ENCODE data around the gene CFAP206.

CFAP206 gene

DNA sequence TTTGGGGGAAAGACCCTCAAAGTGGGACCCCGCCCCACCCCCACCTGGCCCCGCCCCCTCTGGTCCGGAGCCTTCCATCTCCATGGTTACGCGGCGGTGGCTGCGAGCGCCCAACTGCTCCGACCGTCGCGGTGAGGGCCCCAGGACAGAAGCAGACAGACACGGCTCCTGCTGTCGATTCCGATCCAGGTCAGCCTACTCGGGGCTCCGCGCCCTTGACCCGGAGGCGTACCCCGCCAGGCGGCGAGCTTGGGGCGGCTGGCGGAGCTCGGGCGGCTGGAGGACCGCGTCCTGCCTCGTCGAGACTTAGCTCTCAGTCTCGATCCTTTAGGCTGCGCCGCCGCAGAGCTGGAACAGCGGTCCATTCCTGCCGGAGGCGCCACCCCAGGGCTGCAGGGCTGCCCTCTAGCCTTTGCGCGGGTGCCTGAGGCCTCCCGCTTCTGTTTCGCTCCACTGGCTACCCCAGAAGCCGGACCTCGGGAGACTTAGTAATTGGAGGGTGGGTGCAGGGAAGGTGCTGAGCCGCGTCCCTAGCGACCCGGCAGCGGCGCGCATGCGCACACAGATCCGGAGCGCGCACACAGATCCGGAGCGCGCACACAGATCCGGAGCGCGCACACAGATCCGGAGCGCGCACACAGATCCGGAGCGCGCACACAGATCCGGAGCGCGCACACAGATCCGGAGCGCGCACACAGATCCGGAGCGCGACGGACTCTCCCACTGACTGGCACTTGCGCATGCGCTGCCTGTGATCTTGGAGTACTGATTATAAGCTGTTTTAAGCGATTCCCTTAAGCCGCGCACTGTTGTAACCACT, at the start of gene CFAP206 (continued):
- TF ChIP-seq, protein P1, sequence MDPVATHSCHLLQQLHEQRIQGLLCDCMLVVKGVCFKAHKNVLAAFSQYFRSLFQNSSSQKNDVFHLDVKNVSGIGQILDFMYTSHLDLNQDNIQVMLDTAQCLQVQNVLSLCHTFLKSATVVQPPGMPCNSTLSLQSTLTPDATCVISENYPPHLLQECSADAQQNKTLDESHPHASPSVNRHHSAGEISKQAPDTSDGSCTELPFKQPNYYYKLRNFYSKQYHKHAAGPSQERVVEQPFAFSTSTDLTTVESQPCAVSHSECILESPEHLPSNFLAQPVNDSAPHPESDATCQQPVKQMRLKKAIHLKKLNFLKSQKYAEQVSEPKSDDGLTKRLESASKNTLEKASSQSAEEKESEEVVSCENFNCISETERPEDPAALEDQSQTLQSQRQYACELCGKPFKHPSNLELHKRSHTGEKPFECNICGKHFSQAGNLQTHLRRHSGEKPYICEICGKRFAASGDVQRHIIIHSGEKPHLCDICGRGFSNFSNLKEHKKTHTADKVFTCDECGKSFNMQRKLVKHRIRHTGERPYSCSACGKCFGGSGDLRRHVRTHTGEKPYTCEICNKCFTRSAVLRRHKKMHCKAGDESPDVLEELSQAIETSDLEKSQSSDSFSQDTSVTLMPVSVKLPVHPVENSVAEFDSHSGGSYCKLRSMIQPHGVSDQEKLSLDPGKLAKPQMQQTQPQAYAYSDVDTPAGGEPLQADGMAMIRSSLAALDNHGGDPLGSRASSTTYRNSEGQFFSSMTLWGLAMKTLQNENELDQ (tag by site-specific recombination; IDR thresholded peaks at IDR 0.05; ENCODE audit: low read depth): no peak
- peak; percentile 94 for TF ChIP-seq ZBTB8A (tag by site-specific recombination; IDR thresholded peaks at IDR 0.05)
- no peak for TF ChIP-seq EGR2 (tag by site-specific recombination; IDR thresholded peaks at IDR 0.05; ENCODE audit: low read depth)
- peak; percentile 62 for TF ChIP-seq GLIS2 (tag by site-specific recombination; IDR thresholded peaks at IDR 0.05)
- peak; percentile 56; the same call in 1 of the 2 replicates for TF ChIP-seq ZIC2 (tag by site-specific recombination; IDR thresholded peaks at IDR 0.05)
- no peak for TF ChIP-seq ZNF350 (tag by site-specific recombination; IDR thresholded peaks at IDR 0.05)
- peak; percentile 40; the same call in 1 of the 2 replicates for TF ChIP-seq ZNF394 (tag by site-specific recombination; IDR thresholded peaks at IDR 0.05; ENCODE audit: borderline replicate concordance)
- TF ChIP-seq ZNF2 (tag by site-specific recombination; IDR thresholded peaks at IDR 0.05): peak; percentile 87
- TF ChIP-seq MYNN (tag by site-specific recombination; IDR thresholded peaks at IDR 0.05; ENCODE audit: borderline replicate concordance): peak; percentile 27; the same call in 1 of the 2 replicates
- TF ChIP-seq ZNF48 (tag by site-specific recombination; IDR thresholded peaks at IDR 0.05): no peak
- 0 out of 2 replicates have a peak, but pooled peaks have one; percentile 22 for TF ChIP-seq SP3 (tag by site-specific recombination; IDR thresholded peaks at IDR 0.05)
- no peak for TF ChIP-seq ZNF549 (tag by site-specific recombination; IDR thresholded peaks at IDR 0.05)
- TF ChIP-seq, protein P2, sequence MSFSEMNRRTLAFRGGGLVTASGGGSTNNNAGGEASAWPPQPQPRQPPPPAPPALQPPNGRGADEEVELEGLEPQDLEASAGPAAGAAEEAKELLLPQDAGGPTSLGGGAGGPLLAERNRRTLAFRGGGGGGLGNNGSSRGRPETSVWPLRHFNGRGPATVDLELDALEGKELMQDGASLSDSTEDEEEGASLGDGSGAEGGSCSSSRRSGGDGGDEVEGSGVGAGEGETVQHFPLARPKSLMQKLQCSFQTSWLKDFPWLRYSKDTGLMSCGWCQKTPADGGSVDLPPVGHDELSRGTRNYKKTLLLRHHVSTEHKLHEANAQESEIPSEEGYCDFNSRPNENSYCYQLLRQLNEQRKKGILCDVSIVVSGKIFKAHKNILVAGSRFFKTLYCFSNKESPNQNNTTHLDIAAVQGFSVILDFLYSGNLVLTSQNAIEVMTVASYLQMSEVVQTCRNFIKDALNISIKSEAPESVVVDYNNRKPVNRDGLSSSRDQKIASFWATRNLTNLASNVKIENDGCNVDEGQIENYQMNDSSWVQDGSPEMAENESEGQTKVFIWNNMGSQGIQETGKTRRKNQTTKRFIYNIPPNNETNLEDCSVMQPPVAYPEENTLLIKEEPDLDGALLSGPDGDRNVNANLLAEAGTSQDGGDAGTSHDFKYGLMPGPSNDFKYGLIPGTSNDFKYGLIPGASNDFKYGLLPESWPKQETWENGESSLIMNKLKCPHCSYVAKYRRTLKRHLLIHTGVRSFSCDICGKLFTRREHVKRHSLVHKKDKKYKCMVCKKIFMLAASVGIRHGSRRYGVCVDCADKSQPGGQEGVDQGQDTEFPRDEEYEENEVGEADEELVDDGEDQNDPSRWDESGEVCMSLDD (tag by site-specific recombination; IDR thresholded peaks at IDR 0.05): peak; percentile 82
- TF ChIP-seq, protein P3, sequence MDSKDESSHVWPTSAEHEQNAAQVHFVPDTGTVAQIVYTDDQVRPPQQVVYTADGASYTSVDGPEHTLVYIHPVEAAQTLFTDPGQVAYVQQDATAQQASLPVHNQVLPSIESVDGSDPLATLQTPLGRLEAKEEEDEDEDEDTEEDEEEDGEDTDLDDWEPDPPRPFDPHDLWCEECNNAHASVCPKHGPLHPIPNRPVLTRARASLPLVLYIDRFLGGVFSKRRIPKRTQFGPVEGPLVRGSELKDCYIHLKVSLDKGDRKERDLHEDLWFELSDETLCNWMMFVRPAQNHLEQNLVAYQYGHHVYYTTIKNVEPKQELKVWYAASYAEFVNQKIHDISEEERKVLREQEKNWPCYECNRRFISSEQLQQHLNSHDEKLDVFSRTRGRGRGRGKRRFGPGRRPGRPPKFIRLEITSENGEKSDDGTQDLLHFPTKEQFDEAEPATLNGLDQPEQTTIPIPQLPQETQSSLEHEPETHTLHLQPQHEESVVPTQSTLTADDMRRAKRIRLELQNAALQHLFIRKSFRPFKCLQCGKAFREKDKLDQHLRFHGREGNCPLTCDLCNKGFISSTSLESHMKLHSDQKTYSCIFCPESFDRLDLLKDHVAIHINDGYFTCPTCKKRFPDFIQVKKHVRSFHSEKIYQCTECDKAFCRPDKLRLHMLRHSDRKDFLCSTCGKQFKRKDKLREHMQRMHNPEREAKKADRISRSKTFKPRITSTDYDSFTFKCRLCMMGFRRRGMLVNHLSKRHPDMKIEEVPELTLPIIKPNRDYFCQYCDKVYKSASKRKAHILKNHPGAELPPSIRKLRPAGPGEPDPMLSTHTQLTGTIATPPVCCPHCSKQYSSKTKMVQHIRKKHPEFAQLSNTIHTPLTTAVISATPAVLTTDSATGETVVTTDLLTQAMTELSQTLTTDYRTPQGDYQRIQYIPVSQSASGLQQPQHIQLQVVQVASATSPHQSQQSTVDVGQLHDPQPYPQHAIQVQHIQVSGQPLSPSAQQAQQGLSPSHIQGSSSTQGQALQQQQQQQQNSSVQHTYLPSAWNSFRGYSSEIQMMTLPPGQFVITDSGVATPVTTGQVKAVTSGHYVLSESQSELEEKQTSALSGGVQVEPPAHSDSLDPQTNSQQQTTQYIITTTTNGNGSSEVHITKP (tag by site-specific recombination; IDR thresholded peaks at IDR 0.05): peak; percentile 71
- TF ChIP-seq ZNF777 (tag by site-specific recombination; IDR thresholded peaks at IDR 0.05; ENCODE audit: borderline replicate concordance): peak; percentile 93; the same call in 1 of the 2 replicates
- 0 out of 2 replicates have a peak, but pooled peaks have one; percentile 39 for TF ChIP-seq ZFP37 (tag by site-specific recombination; IDR thresholded peaks at IDR 0.05)
- no peak for TF ChIP-seq ZNF354C (tag by site-specific recombination; IDR thresholded peaks at IDR 0.05; ENCODE audit: borderline replicate concordance, low read depth)
- TF ChIP-seq, protein P4, sequence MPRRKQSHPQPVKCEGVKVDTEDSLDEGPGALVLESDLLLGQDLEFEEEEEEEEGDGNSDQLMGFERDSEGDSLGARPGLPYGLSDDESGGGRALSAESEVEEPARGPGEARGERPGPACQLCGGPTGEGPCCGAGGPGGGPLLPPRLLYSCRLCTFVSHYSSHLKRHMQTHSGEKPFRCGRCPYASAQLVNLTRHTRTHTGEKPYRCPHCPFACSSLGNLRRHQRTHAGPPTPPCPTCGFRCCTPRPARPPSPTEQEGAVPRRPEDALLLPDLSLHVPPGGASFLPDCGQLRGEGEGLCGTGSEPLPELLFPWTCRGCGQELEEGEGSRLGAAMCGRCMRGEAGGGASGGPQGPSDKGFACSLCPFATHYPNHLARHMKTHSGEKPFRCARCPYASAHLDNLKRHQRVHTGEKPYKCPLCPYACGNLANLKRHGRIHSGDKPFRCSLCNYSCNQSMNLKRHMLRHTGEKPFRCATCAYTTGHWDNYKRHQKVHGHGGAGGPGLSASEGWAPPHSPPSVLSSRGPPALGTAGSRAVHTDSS (tag by site-specific recombination; IDR thresholded peaks at IDR 0.05): no peak

Measured in HEK293 (cell line).